Measurements from ENCODE around the gene ATXN10.
A peak's percentile ranks its signal among the peaks of the same experiment; 100 is the strongest.

Gene ATXN10

DNA sequence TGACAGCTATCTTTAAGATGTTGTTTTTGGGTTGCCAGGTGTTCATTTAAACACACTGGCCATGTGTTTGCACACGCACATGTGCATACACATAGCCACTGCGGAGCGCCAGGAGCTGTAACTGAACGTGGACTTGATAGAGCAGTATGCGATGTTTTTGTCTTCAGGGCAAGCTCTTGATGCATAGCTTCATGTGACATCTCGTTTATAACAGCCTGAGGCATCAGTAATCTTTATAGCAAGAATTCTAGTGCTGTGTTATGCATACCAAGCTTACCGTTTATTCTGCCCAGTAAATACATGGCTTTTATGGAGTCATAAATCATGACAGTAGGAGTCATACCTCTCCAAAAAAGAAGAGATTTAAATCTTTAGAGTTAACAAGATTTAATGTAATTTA lies 87.0 kb downstream of the ATXN10 start:
- DNase-seq, result no peak

DNA sequence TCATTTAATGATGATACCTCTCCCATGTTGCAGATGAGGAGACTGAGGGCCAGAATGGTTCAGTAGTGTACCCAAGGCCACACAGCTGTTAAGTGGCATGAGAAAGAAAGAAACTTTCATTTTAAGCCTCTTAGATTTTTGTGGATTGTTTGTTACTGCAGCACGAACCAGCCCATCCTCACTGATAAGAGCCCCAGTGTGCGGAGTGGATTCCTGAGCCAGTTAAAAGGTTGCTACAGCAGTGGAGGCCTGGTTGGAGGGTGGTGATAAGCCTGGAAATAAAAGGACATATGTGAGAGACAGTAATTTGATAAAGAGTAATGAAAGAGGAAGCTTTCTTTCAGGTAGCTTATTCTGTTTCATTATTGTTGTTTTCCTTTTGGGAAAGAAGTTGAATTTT lies 89.0 kb downstream of the ATXN10 start:
- no peak for DNase-seq

- DNase-seq, result no peak
Measured at GRCh38 chr22:45762545-45763235, 91.1 kb downstream of the ATXN10 start.

DNA sequence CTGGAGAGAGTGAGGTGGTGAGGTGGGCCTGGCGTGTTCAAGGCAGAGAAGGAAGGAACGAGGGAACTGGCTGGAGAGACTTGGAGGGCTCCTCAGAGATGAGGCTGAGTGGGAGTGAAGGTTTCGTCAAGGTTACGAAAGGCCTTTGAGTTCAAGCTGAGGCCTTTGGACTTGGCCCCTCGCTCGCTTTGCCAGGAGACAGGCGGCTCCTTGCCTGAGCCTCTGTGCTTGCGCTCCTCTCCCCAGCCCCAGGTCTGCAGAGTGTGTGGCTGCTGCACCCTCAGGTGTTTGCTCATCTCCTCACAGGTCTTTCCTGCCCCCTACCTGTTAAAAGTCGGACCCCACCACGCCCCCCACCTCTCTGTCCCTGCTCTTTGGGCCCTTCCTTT lies 91.6 kb downstream of the ATXN10 start:
- DNase-seq, result no peak

- DNase-seq, result no peak
Measured at GRCh38 chr22:45768490-45768889, 96.9 kb downstream of the ATXN10 start.

DNA sequence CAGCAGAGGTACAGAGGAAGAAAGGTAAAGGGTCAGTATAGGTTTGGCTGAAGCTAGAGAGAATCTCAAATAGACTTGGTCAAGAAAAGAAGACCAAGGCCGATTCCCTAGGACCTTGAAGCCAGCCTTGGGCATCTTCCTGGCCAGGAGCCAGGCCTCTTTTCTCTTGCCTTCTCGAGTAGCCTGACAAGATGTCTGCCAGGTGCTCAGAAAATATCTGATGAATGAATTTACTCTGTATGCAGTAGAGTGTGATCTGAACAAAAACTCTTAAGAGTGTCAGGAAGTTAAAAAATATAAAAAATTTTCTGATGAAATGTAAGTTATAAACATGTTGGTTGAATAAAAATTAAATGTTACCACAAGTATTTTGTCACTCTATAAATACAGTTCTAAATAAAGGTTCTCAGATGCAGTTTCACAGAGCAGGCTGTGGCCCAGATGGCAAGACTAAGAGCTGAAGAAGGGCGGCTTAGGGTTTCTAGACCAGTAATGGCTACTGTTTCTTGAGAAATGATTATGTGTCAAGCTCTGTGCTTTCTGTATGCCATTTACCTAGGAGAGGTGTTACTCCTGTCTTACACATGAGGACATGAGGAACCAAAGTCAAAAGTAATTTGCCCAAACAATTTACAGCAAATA lies 98.1 kb downstream of the ATXN10 start:
- DNase-seq, result peak; percentile 34

DNA sequence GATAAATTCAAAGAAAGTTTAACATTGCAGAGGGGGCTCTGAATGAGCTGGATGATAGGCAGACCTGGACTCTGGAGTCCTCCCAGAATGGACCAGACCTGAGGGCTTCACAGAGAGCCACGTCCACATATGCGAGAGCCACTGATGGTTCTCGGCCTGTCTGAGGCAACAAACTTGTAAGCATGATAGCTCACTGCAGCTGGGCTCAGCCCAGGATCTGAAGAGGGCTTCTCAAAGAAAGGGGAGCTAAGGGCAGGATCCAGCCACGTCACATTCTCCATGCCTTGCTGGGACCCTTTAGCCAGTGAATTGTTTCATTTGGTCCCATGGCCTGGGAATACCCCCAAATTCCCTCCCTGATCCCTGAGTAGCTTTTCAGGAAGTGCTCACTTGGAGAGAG lies 98.9 kb downstream of the ATXN10 start:
- no peak for DNase-seq

DNA sequence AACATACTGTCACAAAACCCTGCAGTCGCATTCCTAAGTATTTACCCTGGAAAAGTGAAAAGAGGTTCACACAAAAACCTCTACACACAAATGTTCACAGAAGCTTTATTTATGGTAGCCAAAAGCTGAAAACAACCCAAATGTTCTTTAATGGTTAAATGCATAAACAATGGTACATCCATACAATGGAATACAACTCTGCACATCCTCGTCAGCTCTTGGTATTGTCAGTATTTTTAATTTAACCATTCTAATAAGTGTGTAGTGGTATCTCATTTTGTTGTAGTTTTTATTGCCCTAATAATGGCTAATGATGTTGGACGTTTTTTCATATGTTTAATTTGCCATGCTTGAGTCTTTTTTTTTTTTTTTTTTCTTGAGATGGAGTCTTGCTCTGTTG lies 99.4 kb downstream of the ATXN10 start:
- DNase-seq, result no peak

GRCh38 chr22:45771711-45772110 lies 100.1 kb downstream of the ATXN10 start:
- DNase-seq, result no peak

GRCh38 chr22:45772743-45773142 lies 101.1 kb downstream of the ATXN10 start:
- no peak for DNase-seq

- DNase-seq, result no peak
Measured at GRCh38 chr22:45774001-45774670, 102.5 kb downstream of the ATXN10 start.

DNA sequence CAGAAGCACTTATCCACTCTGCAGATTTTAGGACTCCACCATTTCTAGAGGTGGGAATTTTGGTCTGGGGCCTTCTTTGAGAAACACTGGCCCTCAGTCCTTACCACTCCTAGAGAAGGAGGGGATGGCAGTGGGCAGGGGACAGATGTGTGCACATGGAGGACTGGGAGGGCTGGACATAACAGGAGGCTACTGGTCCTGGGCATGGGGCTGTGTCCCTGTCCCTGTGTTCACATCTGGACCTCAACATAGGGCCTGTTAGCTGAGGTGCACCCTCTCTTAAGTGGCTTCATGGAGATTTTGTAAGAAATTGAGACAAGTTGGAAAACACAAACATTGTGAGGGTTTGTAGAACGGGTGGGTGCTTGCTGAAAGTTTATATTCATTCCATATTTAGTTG lies 103.4 kb downstream of the ATXN10 start:
- DNase-seq, result no peak

GRCh38 chr22:45775569-45776312 lies 104.1 kb downstream of the ATXN10 start:
- no peak for DNase-seq

DNA sequence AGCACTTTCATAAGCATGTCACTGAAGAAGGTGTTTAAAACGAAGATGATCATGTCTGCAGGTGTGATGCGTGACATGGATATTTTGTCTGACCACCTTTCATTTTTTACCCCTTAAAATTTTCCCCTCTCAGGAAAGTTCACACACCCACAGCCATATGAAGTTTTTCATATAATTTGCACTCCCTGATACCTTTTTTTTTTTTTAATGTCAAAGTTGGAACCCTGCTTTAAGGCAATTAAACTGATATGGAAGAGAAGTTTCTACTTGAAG lies 104.6 kb downstream of the ATXN10 start:
- DNase-seq, result no peak

GRCh38 chr22:45777046-45777851 lies 105.6 kb downstream of the ATXN10 start:
- no peak for DNase-seq

- peak; percentile 37 for DNase-seq
Measured at GRCh38 chr22:45777852-45778375, 106.3 kb downstream of the ATXN10 start.

DNA sequence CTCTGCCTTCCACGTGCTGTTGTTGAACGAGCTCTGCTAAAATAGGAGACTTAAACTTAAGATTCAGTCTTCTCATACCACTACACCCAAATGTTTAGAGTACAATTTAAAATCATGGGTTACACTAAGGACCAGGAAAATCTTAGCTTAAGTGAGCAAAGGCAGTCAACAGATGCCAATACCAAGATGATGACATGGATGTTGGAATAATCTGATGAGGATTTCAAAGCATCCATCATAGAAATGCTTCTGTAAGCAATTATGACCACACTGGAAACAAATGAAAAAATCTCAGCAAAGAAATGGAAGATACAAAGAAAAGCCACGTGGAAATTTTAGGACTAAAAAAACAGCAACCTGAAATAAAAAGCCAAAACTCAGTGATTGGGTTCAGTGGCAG lies 109.8 kb downstream of the ATXN10 start:
- peak; percentile 67 for DNase-seq

DNA sequence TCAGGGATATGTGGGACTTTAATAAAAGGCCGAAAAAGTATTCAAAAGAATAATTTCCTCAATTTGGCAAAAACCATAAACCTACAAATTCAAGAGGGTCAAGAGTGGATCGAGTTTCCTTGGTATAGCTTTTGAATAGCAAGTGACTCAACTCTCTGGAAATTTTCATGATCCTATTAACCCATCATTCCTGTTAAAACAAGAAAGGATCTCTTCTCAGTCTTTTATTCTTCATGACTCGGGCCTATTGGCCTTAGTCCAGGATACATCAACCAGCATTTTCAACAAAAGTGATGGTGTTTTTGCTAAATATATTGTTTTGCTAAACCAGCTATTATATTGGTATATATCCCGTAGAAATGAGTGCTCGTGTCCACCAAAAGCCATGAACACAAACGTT lies 110.3 kb downstream of the ATXN10 start:
- DNase-seq, result peak; percentile 52

DNA sequence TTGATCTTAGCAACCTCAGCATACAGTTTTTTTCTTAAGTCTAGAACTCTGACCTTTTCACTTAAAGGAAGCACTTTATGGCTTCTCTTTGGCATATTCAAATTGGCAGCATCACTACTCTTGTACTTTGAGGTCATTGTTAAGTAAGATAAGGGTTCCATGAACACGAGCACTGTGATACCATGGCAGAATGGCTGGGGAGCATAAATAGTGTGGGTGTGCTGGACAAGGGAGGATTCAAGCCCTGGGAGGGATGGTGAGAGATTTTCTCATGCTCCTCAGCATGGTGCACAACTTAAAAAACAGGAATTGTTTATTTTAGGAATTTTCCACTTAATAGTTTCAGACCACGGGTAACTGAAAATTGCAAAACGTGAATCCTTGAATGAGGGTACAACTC lies 111.4 kb downstream of the ATXN10 start:
- no peak for DNase-seq

GRCh38 chr22:45783690-45784089 lies 112.1 kb downstream of the ATXN10 start:
- no peak for DNase-seq

DNA sequence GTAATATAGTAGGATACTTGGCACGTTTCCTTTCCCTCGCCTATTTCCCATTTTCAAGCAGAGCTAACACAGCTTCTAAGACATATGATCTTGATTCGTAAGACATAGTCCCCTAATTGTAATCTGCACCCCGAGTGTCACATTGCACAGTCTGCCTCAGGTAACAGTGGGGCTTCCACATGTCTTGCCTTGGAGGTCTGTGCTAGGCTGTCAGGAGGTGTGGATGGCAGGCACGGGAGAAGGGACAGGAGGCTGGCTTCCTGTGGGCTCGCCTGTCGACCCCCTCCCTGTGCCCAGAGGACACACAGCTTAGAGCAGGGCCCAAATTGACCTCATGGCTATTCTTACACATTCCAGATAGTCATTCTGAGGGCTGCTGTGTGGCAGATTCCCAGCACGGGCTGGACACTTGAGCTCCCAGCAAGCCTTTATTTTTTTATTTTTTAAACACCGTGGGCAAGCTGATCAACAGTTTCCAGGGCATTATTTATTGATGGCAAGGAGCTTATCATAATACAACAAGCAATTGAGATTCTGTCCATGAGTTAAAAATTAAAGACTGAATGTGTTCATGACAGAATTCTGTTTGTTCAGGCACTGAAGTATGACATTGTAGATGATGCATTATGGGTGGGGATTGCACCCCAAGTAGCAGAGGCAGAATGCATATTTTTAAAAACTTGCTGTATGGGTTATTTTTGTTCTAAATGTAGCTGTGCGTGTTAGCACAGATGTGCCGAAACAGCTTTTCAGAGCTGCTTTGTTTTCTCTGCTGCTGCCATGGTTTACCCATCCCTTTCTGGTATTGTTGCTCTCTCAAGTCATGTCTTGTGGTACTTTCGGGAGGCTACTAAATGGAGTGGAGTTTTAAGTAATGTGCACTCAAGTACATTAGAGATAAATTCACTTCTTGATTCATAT lies 113.0 kb downstream of the ATXN10 start:
- no peak for DNase-seq

Measured in fibroblast of skin of scalp (primary cell).